HL-60 (cell line): Measurements from ENCODE around the gene GOLM1.

ENCODE experiments used
- DNase-seq, 2 experiments: peaks; one replicate each; pipeline ENCODE4 v3.0.0-alpha.2; 2010 to 2020; ENCODE audit warnings: low read depth in 1 of 2, low spot score in 1 of 2
- H3K27ac ChIP-seq: fragments of 250-450 bp; sonication (Bioruptor Pico); replicated peaks from 2 replicates; pipeline ENCODE4 v1.5.1; 2020; ENCODE audit warnings: mild to moderate bottlenecking, moderate library complexity
- H3K27me3 ChIP-seq: fragments of 250-450 bp; sonication (Bioruptor Pico); 2 replicates; pipeline ENCODE4 v1.5.1; 2021; ENCODE audit warnings: mild to moderate bottlenecking, moderate library complexity; ENCODE audit not compliant: insufficient read depth, poor library complexity, severe bottlenecking
- H3K4me3 ChIP-seq: replicated peaks from 2 replicates; pipeline ENCODE4 v1.5.1; 2011; ENCODE audit warnings: mild to moderate bottlenecking, control low read depth, low read length; ENCODE audit not compliant: insufficient read depth
- CTCF ChIP-seq: IDR thresholded peaks from one replicate; pipeline ENCODE4 v1.5.1; 2011; ENCODE audit warnings: low read length, control low read depth, inconsistent platforms; ENCODE audit not compliant: insufficient read depth
- GABPA ChIP-seq: IDR thresholded peaks from 2 replicates; pipeline ENCODE4 v1.6.1; 2012; ENCODE audit warnings: low read depth
- POLR2AphosphoS5 ChIP-seq: IDR thresholded peaks from 2 replicates; pipeline ENCODE4 v1.6.1; 2012; ENCODE audit warnings: low read depth
- REST ChIP-seq: IDR thresholded peaks from 2 replicates; pipeline ENCODE4 v1.6.1; 2012; ENCODE audit warnings: low read depth; ENCODE audit not compliant: insufficient replicate concordance
- SPI1 ChIP-seq: IDR thresholded peaks from 2 replicates; pipeline ENCODE4 v1.6.1; 2012; ENCODE audit warnings: low read depth, mild to moderate bottlenecking, borderline replicate concordance

GOLM1 gene

GRCh38 chr9:86079865-86080469 lies 19.4 kb downstream of the GOLM1 start:
- no peak for TF ChIP-seq GABPA
- no peak for TF ChIP-seq REST
- TF ChIP-seq POLR2AphosphoS5 = no peak
- TF ChIP-seq CTCF = no peak
- TF ChIP-seq SPI1 = no peak
- no peaks in the 10 kb centered on the region for H3K27me3 ChIP-seq
- DNase-seq = no peak
- no peak overlapping the region for H3K27ac ChIP-seq
- H3K4me3 ChIP-seq = no peak overlapping the region

GRCh38 chr9:86079421-86079831 lies 19.9 kb downstream of the GOLM1 start:
- Histone ChIP-seq H3K4me3 (no peak overlapping the region), H3K27ac (no peak overlapping the region), H3K27me3 (no peaks in the 10 kb centered on the region)
- DNase-seq = no peak
- no peak for TF ChIP-seq REST
- TF ChIP-seq POLR2AphosphoS5 = no peak
- no peak for TF ChIP-seq GABPA
- TF ChIP-seq CTCF = no peak
- no peak for TF ChIP-seq SPI1

GRCh38 chr9:86078731-86079130 lies 20.6 kb downstream of the GOLM1 start:
- TF ChIP-seq REST (no peak), SPI1 (no peak), CTCF (no peak), POLR2AphosphoS5 (no peak)
- no peaks in the 10 kb centered on the region for H3K27me3 ChIP-seq

More at GRCh38 chr9:86078731-86079130, 20.6 kb downstream of the GOLM1 start:
- no peak for DNase-seq
- no peak overlapping the region for H3K27ac ChIP-seq
- H3K4me3 ChIP-seq = no peak overlapping the region
